B cell (primary cell): ENCODE measurements around the gene MARVELD1. TPM values are rescaled to one million over a fixed set of nuclear protein-coding genes. Genes with fewer than 3 reads are reported as not detected.

Source experiments
- ATAC-seq: fragments of 200-7000 bp; cut with Tn5 transposase; one replicate; pipeline ENCODE4 v1.10.0; 2021; ENCODE audit warnings: low read depth, mild to moderate bottlenecking, moderate number of reproducible peaks, moderate library complexity
- CTCF ChIA-PET: fragments of 350-600 bp; sonication (Branson Sonifier 250); formaldehyde crosslinking; loops from one replicate; lab custom pipeline; 2021; ENCODE audit warnings: antibody characterized with exemption, inconsistent platforms; lab: Charles Lee
- POLR2A ChIA-PET: fragments of 350-600 bp; sonication (Branson Sonifier 250); formaldehyde crosslinking; loops from one replicate; lab custom pipeline; 2021; ENCODE audit warnings: antibody characterized with exemption; lab: Charles Lee
- DNase-seq: peaks from one replicate; pipeline ENCODE4 v3.0.0; 2013
- H2AFZ ChIP-seq: 2 replicates; pipeline ENCODE4 v1.6.1; 2012; ENCODE audit warnings: mild to moderate bottlenecking, low read depth, low read length; ENCODE audit not compliant: insufficient read depth, poor library complexity, severe bottlenecking
- H3K27ac ChIP-seq, 2 donors: 1 replicate in 1 of 2; 2 replicates in 1 of 2; pipeline ENCODE4 v1.5.1; 2012 to 2013; ENCODE audit warnings: low read length in 2 of 2, mild to moderate bottlenecking in 2 of 2, moderate library complexity in 1 of 2
- H3K27me3 ChIP-seq, 4 experiments: fragments of 200-600 bp in 1 of 4; sonication (generic) in 1 of 4; replicated peaks in 1 of 4; 1 replicate in 2 of 4; 2 replicates in 2 of 4; pipeline versions ENCODE4 v1.6.1 to v1.7.0; 2013 to 2016; ENCODE audit warnings: low read length in 3 of 4, mild to moderate bottlenecking in 2 of 4, mixed read lengths in 1 of 4, moderate library complexity in 1 of 4; ENCODE audit not compliant: insufficient read depth in 4 of 4, control insufficient read depth in 3 of 4; ENCODE audit errors: control extremely low read depth in 1 of 4
- H3K36me3 ChIP-seq, 2 experiments: replicated peaks in 1 of 2; 1 replicate in 1 of 2; 2 replicates in 1 of 2; pipeline versions ENCODE4 v1.6.1 to v1.7.1; 2013; ENCODE audit warnings: low read length in 1 of 2; ENCODE audit not compliant: insufficient read depth in 2 of 2, control insufficient read depth in 1 of 2; ENCODE audit errors: control extremely low read depth in 1 of 2, extremely low read depth in 1 of 2
- H3K4me1 ChIP-seq, 2 donors: fragments of 200-600 bp in 1 of 2; sonication (generic) in 1 of 2; 1 replicate in 1 of 2; 2 replicates in 1 of 2; pipeline versions ENCODE4 v1.5.1 to v1.6.1; 2013 to 2017; ENCODE audit warnings: low read length in 2 of 2; ENCODE audit not compliant: control insufficient read depth in 2 of 2, insufficient read depth in 2 of 2
- H3K4me2 ChIP-seq: replicated peaks from 2 replicates; pipeline ENCODE3; 2012; ENCODE audit warnings: mild to moderate bottlenecking, low read depth, low read length; ENCODE audit not compliant: poor library complexity, severe bottlenecking
- H3K4me3 ChIP-seq, 5 experiments: fragments of 200-600 bp in 1 of 5; sonication (generic) in 1 of 5; 1 replicate in 3 of 5; 2 replicates in 2 of 5; pipeline versions ENCODE4 v1.5.1 to v1.7.0; 2011 to 2016; ENCODE audit warnings: low read length in 4 of 5, mild to moderate bottlenecking in 4 of 5, low read depth in 2 of 5, control low read depth in 1 of 5, moderate library complexity in 1 of 5; ENCODE audit not compliant: insufficient read depth in 1 of 5; ENCODE audit errors: control extremely low read depth in 1 of 5, extremely low read depth in 1 of 5
- H3K79me2 ChIP-seq: fragments of 200-600 bp; sonication (generic); one replicate; pipeline ENCODE4 v1.6.0; 2016; ENCODE audit warnings: low read length; ENCODE audit not compliant: control insufficient read depth, insufficient read depth
- H3K9ac ChIP-seq: fragments of 200-600 bp; sonication (generic); 2 replicates; pipeline ENCODE4 v1.6.1; 2017; ENCODE audit warnings: mild to moderate bottlenecking, low read length, moderate library complexity
- H3K9me3 ChIP-seq, 3 donors: one replicate each; pipeline versions ENCODE4 v1.6.1 to v1.7.1; 2013; ENCODE audit warnings: low read length in 2 of 3; ENCODE audit not compliant: control insufficient read depth in 2 of 3, insufficient read depth in 1 of 3; ENCODE audit errors: control extremely low read depth in 1 of 3
- H4K20me1 ChIP-seq: 2 replicates; pipeline ENCODE4 v1.6.0; 2012; ENCODE audit warnings: mild to moderate bottlenecking, low read length; ENCODE audit not compliant: insufficient read depth, control insufficient read depth, poor library complexity, severe bottlenecking
- H3K27ac Mint-ChIP-seq: one replicate; pipeline ENCODE4 v1.8.0; 2021; ENCODE audit warnings: mixed read lengths
- H3K27me3 Mint-ChIP-seq: one replicate; pipeline ENCODE4 v1.8.0; 2021; ENCODE audit warnings: mixed read lengths
- H3K4me1 Mint-ChIP-seq: one replicate; pipeline ENCODE4 v1.8.0; 2021; ENCODE audit warnings: mixed read lengths
- H3K4me3 Mint-ChIP-seq: one replicate; pipeline ENCODE4 v1.8.0; 2021; ENCODE audit warnings: mixed read lengths
- H3K9me3 Mint-ChIP-seq: one replicate; pipeline ENCODE4 v1.8.0; 2022; ENCODE audit warnings: mixed read lengths; ENCODE audit not compliant: insufficient read depth
- EZH2 ChIP-seq: IDR thresholded peaks from 2 replicates; pipeline ENCODE4 v1.6.1; 2012; ENCODE audit warnings: borderline replicate concordance, low read depth, mild to moderate bottlenecking, moderate library complexity, low read length; ENCODE audit not compliant: insufficient read depth, poor library complexity, severe bottlenecking
- WGBS: methylation state at CpG from one replicate; pipeline ENCODE4 v1.1.5; 2013; ENCODE audit warnings: missing lambda C conversion rate; ENCODE audit not compliant: insufficient coverage; 5-methylcytosine and 5-hydroxymethylcytosine counted together
- intact Hi-C: fragments of 100-400 bp; cut with micrococcal nuclease; formaldehyde crosslinking; loops from one replicate; pipeline ENCODE4 v1.10.0; 2022
- polyA plus RNA-seq: library from polyadenylated mRNA; depleted of rRNA; stranded (reverse); fragments of >200 nt; gene quantifications from 2 replicates; pipeline ENCODE4 v1.2.3, GENCODE V29; 2012
- total RNA-seq, 2 donors: library from RNA; stranded (reverse); fragments of 120-200 nt in 1 of 2; gene quantifications; 1 replicate in 1 of 2; 2 replicates in 1 of 2; pipeline versions ENCODE4 v1.2.3 to v1.2.4, GENCODE V29; 2013 to 2022
- TF ChIP-seq, protein P1 (sequence below): fragments of 200-600 bp; IDR thresholded peaks from one replicate; pipeline ENCODE4 v1.8.0; 2022; ENCODE audit warnings: antibody characterized with exemption, mild to moderate bottlenecking

Gene MARVELD1
- total and polyA plus RNA-seq, 2 donors (not counting 1 experiment from before 2014, with no cell fraction given), result 0.45 to 0.54 TPM

DNA sequence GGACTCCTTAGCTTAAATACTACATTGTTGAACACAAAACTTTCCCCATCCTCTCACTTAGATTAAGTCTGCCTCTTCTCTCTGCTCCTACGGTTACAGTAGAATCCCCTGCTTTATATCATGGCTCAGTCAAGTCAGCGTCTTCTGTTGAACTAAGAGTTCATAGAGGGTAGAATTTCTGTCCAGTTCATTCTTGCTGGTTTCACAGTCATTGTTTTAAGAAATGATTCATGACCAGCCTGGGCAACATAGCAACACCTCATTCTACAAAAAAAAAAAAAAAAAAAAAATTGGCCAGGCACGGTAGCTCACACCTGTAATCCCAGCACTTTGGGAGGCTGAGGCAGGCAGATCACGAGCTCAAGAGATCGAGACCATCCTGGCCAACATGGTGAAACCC is 19.7 kb downstream of the MARVELD1 start:
- peaks cover 4% of the 10 kb centered on the region for H3K27me3 Mint-ChIP-seq
- intact Hi-C loops, result no loop called here

DNA sequence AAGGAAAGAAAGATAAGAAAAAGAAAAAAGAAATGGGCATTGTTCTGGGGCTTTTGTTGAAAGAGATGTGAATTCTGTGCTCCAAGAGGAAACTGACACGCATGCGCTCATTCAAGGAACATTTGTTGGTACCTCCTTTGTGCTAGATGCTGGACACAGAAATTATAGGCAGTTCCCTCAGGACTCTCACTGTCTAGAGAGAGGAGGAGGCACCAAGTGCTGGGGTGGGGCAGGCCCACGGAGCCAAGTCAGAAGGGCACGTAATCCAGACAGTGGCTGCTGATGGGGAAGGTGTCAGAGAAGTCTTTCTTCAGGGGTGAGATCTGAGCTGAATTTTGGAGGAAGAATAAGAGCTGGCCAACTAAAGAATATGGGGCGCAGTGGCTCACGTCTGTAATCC is 20.5 kb downstream of the MARVELD1 start:
- Histone ChIP-seq H3K4me2 (no peak overlapping the region), H3K27ac (no peak overlapping the region), H2AFZ (no peak overlapping the region), H3K27me3 (peaks cover 0 to 3% (median 0%) of the 10 kb centered on the region in 4 experiments), H3K9ac (no peak overlapping the region), H4K20me1 (no peaks in the 10 kb centered on the region), H3K4me3 (no peak overlapping the region), H3K36me3 (peaks cover 0 to 8% of the 10 kb centered on the region in 2 experiments), H3K79me2 (peaks cover 22% of the 10 kb centered on the region), H3K4me1 (peaks cover 18 to 25% of the 10 kb centered on the region in 2 donors), H3K9me3 (no peaks in the 10 kb centered on the region)
- Mint-ChIP-seq H3K4me1 (peaks cover 30% of the 10 kb centered on the region), H3K27ac (no peak overlapping the region), H3K9me3 (no peaks in the 10 kb centered on the region), H3K4me3 (no peak overlapping the region), H3K27me3 (peaks cover 2% of the 10 kb centered on the region)
- 88% methylated on average over 6 of the region's 6 CpGs for WGBS
- CTCF ChIA-PET, result interaction anchor here (0.6 to 11.1 kb wide), 11 partner anchors 9 to 448 kb away, joined by 3 to 267 read pairs (median 6); partner anchors contain the start of genes ANKRD2 and AVPI1
- POLR2A ChIA-PET, result interaction anchor here (0.6 to 0.7 kb wide), 2 partner anchors 231 to 1201 kb away, joined by 3 to 7 read pairs; no protein-coding TSS in a partner anchor
- ATAC-seq (no peak), DNase-seq (no peak)
- TF ChIP-seq, protein P1, sequence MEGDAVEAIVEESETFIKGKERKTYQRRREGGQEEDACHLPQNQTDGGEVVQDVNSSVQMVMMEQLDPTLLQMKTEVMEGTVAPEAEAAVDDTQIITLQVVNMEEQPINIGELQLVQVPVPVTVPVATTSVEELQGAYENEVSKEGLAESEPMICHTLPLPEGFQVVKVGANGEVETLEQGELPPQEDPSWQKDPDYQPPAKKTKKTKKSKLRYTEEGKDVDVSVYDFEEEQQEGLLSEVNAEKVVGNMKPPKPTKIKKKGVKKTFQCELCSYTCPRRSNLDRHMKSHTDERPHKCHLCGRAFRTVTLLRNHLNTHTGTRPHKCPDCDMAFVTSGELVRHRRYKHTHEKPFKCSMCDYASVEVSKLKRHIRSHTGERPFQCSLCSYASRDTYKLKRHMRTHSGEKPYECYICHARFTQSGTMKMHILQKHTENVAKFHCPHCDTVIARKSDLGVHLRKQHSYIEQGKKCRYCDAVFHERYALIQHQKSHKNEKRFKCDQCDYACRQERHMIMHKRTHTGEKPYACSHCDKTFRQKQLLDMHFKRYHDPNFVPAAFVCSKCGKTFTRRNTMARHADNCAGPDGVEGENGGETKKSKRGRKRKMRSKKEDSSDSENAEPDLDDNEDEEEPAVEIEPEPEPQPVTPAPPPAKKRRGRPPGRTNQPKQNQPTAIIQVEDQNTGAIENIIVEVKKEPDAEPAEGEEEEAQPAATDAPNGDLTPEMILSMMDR, result no peak
- no peak for TF ChIP-seq EZH2
- intact Hi-C loops, result no loop called here

More for the DNA sequence above, 19.7 kb downstream of the MARVELD1 start:
- H4K20me1 ChIP-seq, result no peaks in the 10 kb centered on the region
- no peak overlapping the region for H3K4me3 ChIP-seq
- no peaks in the 10 kb centered on the region for H3K9me3 ChIP-seq
- no peak overlapping the region for H3K4me3 Mint-ChIP-seq
- no peaks in the 10 kb centered on the region for H3K9me3 Mint-ChIP-seq
- ChIA-PET POLR2A (interaction anchor here (0.6 kb wide), 1 partner anchor 12 kb away, joined by 6 read pairs; no protein-coding TSS in a partner anchor), CTCF (interaction anchor here (0.6 to 11.1 kb wide), 13 partner anchors 19 to 447 kb away, joined by 3 to 267 read pairs (median 7); partner anchors contain the start of gene AVPI1)
- H3K27me3 ChIP-seq, result peaks cover 0 to 3% (median 0%) of the 10 kb centered on the region in 4 experiments
- no peak overlapping the region for H3K27ac ChIP-seq
- no peak overlapping the region for H3K4me2 ChIP-seq
- WGBS, result 100% methylated on average over 1 of the region's 5 CpGs
- peaks cover 14% of the 10 kb centered on the region for H3K79me2 ChIP-seq
- no peak overlapping the region for H2AFZ ChIP-seq
- peaks cover 0 to under 1% of the 10 kb centered on the region in 2 experiments for H3K36me3 ChIP-seq
- ATAC-seq (no peak), DNase-seq (no peak)
- no peak overlapping the region for H3K9ac ChIP-seq
- TF ChIP-seq EZH2, result no peak
- TF ChIP-seq, protein P1, result no peak
- H3K4me1 Mint-ChIP-seq, result peaks cover 24% of the 10 kb centered on the region
- H3K4me1 ChIP-seq, result peaks cover 14 to 17% of the 10 kb centered on the region in 2 donors
- no peak overlapping the region for H3K27ac Mint-ChIP-seq
